IMR-90 (cell line): ENCODE data around the gene SNCA. TPM values are rescaled to one million over a fixed set of nuclear protein-coding genes. Genes with fewer than 3 reads are reported as not detected.

Experiments used
- ATAC-seq: fragments of 200-7000 bp; cut with Tn5 transposase; 2 replicates; pipeline ENCODE4 v1.9.1; 2020; ENCODE audit warnings: low read depth, mild to moderate bottlenecking, moderate library complexity
- BruUV-seq: library from RNA; stranded (reverse); fragments of 400-500 nt; replicated peaks from 2 replicates; lab custom pipeline; 2021; lab: Mats Ljungman, UMichigan
- CTCF ChIA-PET: fragments of 300-600 bp; formaldehyde crosslinking; extraction: SDS; loops from one replicate; lab custom pipeline; 2021; ENCODE audit warnings: antibody characterized with exemption; lab: Yijun Ruan, JAX
- POLR2A ChIA-PET: fragments of 300-600 bp; sonication (Branson Sonifier 250); formaldehyde crosslinking; loops from one replicate; lab custom pipeline; 2022; ENCODE audit warnings: antibody characterized with exemption; ENCODE audit not compliant: unreplicated experiment; lab: Charles Lee
- DNase-seq: peaks from one replicate; pipeline ENCODE4 v3.0.0; 2013
- H2AFZ ChIP-seq: replicated peaks from 2 replicates; pipeline ENCODE3; 2013; ENCODE audit warnings: low read length, mild to moderate bottlenecking; ENCODE audit not compliant: poor library complexity
- H2AK5ac ChIP-seq: 2 replicates; pipeline ENCODE4 v1.6.1; 2013; ENCODE audit warnings: low read depth, low read length, inconsistent platforms
- H2AK9ac ChIP-seq: replicated peaks from 2 replicates; pipeline ENCODE3; 2013; ENCODE audit warnings: mild to moderate bottlenecking, low read depth, low read length, moderate library complexity; ENCODE audit not compliant: poor library complexity
- H2BK120ac ChIP-seq: 2 replicates; pipeline ENCODE4 v1.6.1; 2013; ENCODE audit warnings: low read depth, low read length, inconsistent platforms
- H2BK15ac ChIP-seq: 3 replicates; pipeline ENCODE4 v1.6.1; 2013; ENCODE audit warnings: low read depth, low read length, inconsistent platforms
- H2BK20ac ChIP-seq: 2 replicates; pipeline ENCODE4 v1.6.1; 2013; ENCODE audit warnings: low read depth, mild to moderate bottlenecking, inconsistent platforms, low read length, moderate library complexity
- H2BK5ac ChIP-seq: 2 replicates; pipeline ENCODE4 v1.6.1; 2013; ENCODE audit warnings: mild to moderate bottlenecking, low read depth, low read length, inconsistent platforms; ENCODE audit not compliant: poor library complexity, severe bottlenecking
- H3K14ac ChIP-seq: replicated peaks from 2 replicates; pipeline ENCODE4 v1.6.1; 2013; ENCODE audit warnings: low read depth, low read length, inconsistent platforms
- H3K18ac ChIP-seq: 2 replicates; pipeline ENCODE4 v1.6.1; 2013; ENCODE audit warnings: low read depth, low read length, control low read depth
- H3K23ac ChIP-seq: 2 replicates; pipeline ENCODE4 v1.6.1; 2013; ENCODE audit warnings: low read depth, low read length, inconsistent platforms
- H3K27ac ChIP-seq: 2 replicates; pipeline ENCODE4 v1.5.1; 2013; ENCODE audit warnings: mild to moderate bottlenecking, control low read depth, low read length; ENCODE audit not compliant: insufficient read depth
- H3K27me3 ChIP-seq: 2 replicates; pipeline ENCODE4 v1.6.1; 2013; ENCODE audit warnings: low read length; ENCODE audit not compliant: control insufficient read depth, insufficient read depth
- H3K36me3 ChIP-seq: 2 replicates; pipeline ENCODE4 v1.6.1; 2013; ENCODE audit warnings: low read length, mixed read lengths; ENCODE audit not compliant: control insufficient read depth, insufficient read depth
- H3K4ac ChIP-seq: 2 replicates; pipeline ENCODE4 v1.6.1; 2013; ENCODE audit warnings: low read depth, low read length, inconsistent platforms
- H3K4me1 ChIP-seq: 2 replicates; pipeline ENCODE4 v1.6.1; 2013; ENCODE audit warnings: low read length, mixed read lengths; ENCODE audit not compliant: control insufficient read depth, insufficient read depth
- H3K4me2 ChIP-seq: 2 replicates; pipeline ENCODE4 v1.6.1; 2013; ENCODE audit warnings: low read depth, mild to moderate bottlenecking, control low read depth, low read length, moderate library complexity
- H3K4me3 ChIP-seq: 2 replicates; pipeline ENCODE4 v1.5.1; 2013; ENCODE audit warnings: low read depth, mild to moderate bottlenecking, control low read depth, low read length, moderate library complexity; ENCODE audit not compliant: insufficient read depth
- H3K56ac ChIP-seq: 2 replicates; pipeline ENCODE4 v1.6.1; 2013; ENCODE audit warnings: low read length, inconsistent platforms; ENCODE audit not compliant: insufficient read depth; ENCODE audit errors: extremely low read depth
- H3K79me1 ChIP-seq, 2 experiments: 2 replicates each; pipeline ENCODE4 v1.6.1; 2013; ENCODE audit warnings: low read length in 2 of 2, inconsistent platforms in 1 of 2, low read depth in 1 of 2
- H3K9ac ChIP-seq: 2 replicates; pipeline ENCODE4 v1.6.1; 2013; ENCODE audit warnings: low read depth, low read length, control low read depth
- H3K9me1 ChIP-seq: 2 replicates; pipeline ENCODE4 v1.6.1; 2013; ENCODE audit warnings: low read length, inconsistent platforms; ENCODE audit not compliant: insufficient read depth
- H3K9me3 ChIP-seq: 2 replicates; pipeline ENCODE4 v1.6.1; 2013; ENCODE audit warnings: low read length; ENCODE audit not compliant: control insufficient read depth, insufficient read depth
- H4K20me1 ChIP-seq: 2 replicates; pipeline ENCODE4 v1.6.1; 2013; ENCODE audit warnings: low read length, inconsistent platforms; ENCODE audit not compliant: insufficient read depth
- H4K5ac ChIP-seq: 2 replicates; pipeline ENCODE4 v1.6.1; 2013; ENCODE audit warnings: mild to moderate bottlenecking, low read depth, low read length, control low read depth
- H4K8ac ChIP-seq, 2 experiments: 2 replicates each; pipeline ENCODE4 v1.6.1; 2013; ENCODE audit warnings: low read depth in 2 of 2, low read length in 2 of 2, control low read depth in 1 of 2, inconsistent platforms in 1 of 2
- H4K91ac ChIP-seq: 2 replicates; pipeline ENCODE4 v1.6.1; 2013; ENCODE audit warnings: low read depth, low read length, inconsistent platforms; ENCODE audit not compliant: insufficient read depth
- BHLHE40 ChIP-seq: fragments of 150-350 bp; IDR thresholded peaks from 2 replicates; pipeline ENCODE4 v1.6.1; 2016; ENCODE audit warnings: mild to moderate bottlenecking, low read depth, low read length
- CEBPB ChIP-seq: IDR thresholded peaks from 2 replicates; pipeline ENCODE4 v1.6.1; 2012; ENCODE audit warnings: low read depth, low read length, improper control_type of control experiment
- CHD1 ChIP-seq: IDR thresholded peaks from 2 replicates; pipeline ENCODE4 v1.6.1; 2012; ENCODE audit warnings: low read depth, low read length, improper control_type of control experiment
- MAZ ChIP-seq: IDR thresholded peaks from 2 replicates; pipeline ENCODE4 v1.6.1; 2012; ENCODE audit warnings: low read depth, mild to moderate bottlenecking, low read length, improper control_type of control experiment, moderate library complexity, borderline replicate concordance
- MXI1 ChIP-seq: IDR thresholded peaks from 2 replicates; pipeline ENCODE4 v1.6.1; 2012; ENCODE audit warnings: low read depth, mild to moderate bottlenecking, low read length, moderate library complexity, borderline replicate concordance
- POLR2A ChIP-seq: IDR thresholded peaks from 2 replicates; pipeline ENCODE4 v1.6.1; 2012; ENCODE audit warnings: mild to moderate bottlenecking, low read depth, low read length
- RAD21 ChIP-seq: IDR thresholded peaks from 2 replicates; pipeline ENCODE4 v1.6.1; 2012; ENCODE audit warnings: low read length, improper control_type of control experiment
- SMC3 ChIP-seq: fragments of 150-350 bp; IDR thresholded peaks from 2 replicates; pipeline ENCODE4 v1.6.1; 2016; ENCODE audit warnings: low read depth, mild to moderate bottlenecking, antibody characterized with exemption, low read length, moderate library complexity
- USF2 ChIP-seq: fragments of 150-350 bp; IDR thresholded peaks from 2 replicates; pipeline ENCODE4 v1.6.1; 2017; ENCODE audit warnings: mild to moderate bottlenecking, antibody characterized with exemption, low read length, low read depth
- whole genome bisulfite sequencing, 2 experiments: methylation state at CpG; one replicate each; pipeline versions ENCODE4 v1.1.5 to v1.1.7; 2013; ENCODE audit warnings: missing lambda C conversion rate in 2 of 2; ENCODE audit not compliant: insufficient read length in 1 of 2; ENCODE audit errors: extremely low coverage in 2 of 2; 5-methylcytosine and 5-hydroxymethylcytosine counted together
- dilution Hi-C: fragments of 300-500 bp; cut with HindIII; formaldehyde crosslinking; loops from one replicate; pipeline ENCODE4 v1.14.3; 2018; ENCODE audit warnings: low sequenced_read_pairs; ENCODE audit not compliant: unreplicated experiment
- in situ Hi-C: fragments of 300-500 bp; cut with MboI; formaldehyde crosslinking; loops from 3 replicates; pipeline ENCODE4 v1.14.3; 2019; ENCODE audit warnings: low sequenced_read_pairs, inconsistent platforms, mixed read lengths
- intact Hi-C: fragments of 100-400 bp; cut with micrococcal nuclease; formaldehyde crosslinking; loops from 2 replicates; pipeline ENCODE4 v1.10.0; 2022
- polyA plus RNA-seq, 3 experiments: library from polyadenylated mRNA; depleted of rRNA; stranded (reverse); fragments of >200 nt; gene quantifications; 2 replicates each; pipeline ENCODE4 v1.2.3, GENCODE V29; 2012; ENCODE audit warnings: low replicate concordance in 1 of 3
- total RNA-seq: library from RNA; depleted of rRNA; stranded (reverse); fragments of >200 nt; gene quantifications from 2 replicates; pipeline ENCODE4 v1.2.3, GENCODE V29; 2012
- TF ChIP-seq, protein P1 (sequence below): fragments of 150-350 bp; IDR thresholded peaks from 2 replicates; pipeline ENCODE4 v1.6.1; 2016; ENCODE audit warnings: low read depth, mild to moderate bottlenecking, low read length, moderate library complexity, borderline replicate concordance

The SNCA gene
- total and polyA plus RNA-seq, 2 of the 4 experiments (the other 2 are of a cell fraction): 0.36 to 0.46 TPM

GRCh38 chr4:89805297-89805696 is 31.7 kb downstream of the SNCA start:
- H2AK5ac ChIP-seq: no peak overlapping the region
- no peaks in the 10 kb centered on the region for H3K9me1 ChIP-seq
- no peak overlapping the region for H2AFZ ChIP-seq
- no peaks in the 10 kb centered on the region for H3K79me1 ChIP-seq
- H2BK5ac ChIP-seq: no peak overlapping the region
- no peak overlapping the region for H3K9ac ChIP-seq
- H3K9me3 ChIP-seq: no peaks in the 10 kb centered on the region
- H2BK120ac ChIP-seq: no peak overlapping the region
- H3K23ac ChIP-seq: no peak overlapping the region
- no peak overlapping the region for H3K4me3 ChIP-seq
- peaks cover 2% of the 10 kb centered on the region; the same call in 1 of the 2 replicates for H3K4me1 ChIP-seq
- no peak overlapping the region for H3K27ac ChIP-seq
- no peaks in the 10 kb centered on the region for H3K36me3 ChIP-seq
- no CpG with 5 or more reads among the region's 2 CpGs for WGBS, 2 experiments
- CTCF ChIA-PET: no interaction called here
- H3K4ac ChIP-seq: no peak overlapping the region
- no peak for DNase-seq
- POLR2A ChIA-PET: no interaction called here
- H2BK15ac ChIP-seq: no peak overlapping the region
- no peak overlapping the region for H4K91ac ChIP-seq
- BruUV-seq: no TSS peak
- H4K20me1 ChIP-seq: no peaks in the 10 kb centered on the region
- ATAC-seq: no peak
- H3K4me2 ChIP-seq: no peak overlapping the region
- no peak overlapping the region for H3K56ac ChIP-seq
- H2BK20ac ChIP-seq: no peak overlapping the region
- in situ Hi-C loops (no loop called here), intact Hi-C loops (no loop called here), dilution Hi-C loops (no loop called here)
- H3K27me3 ChIP-seq: no peaks in the 10 kb centered on the region
- H4K5ac ChIP-seq: no peak overlapping the region
- TF ChIP-seq SMC3 (no peak), USF2 (no peak), BHLHE40 (no peak), CHD1 (no peak), MAZ (no peak), CEBPB (no peak), RAD21 (no peak), POLR2A (no peak), MXI1 (no peak)
- TF ChIP-seq, protein P1, sequence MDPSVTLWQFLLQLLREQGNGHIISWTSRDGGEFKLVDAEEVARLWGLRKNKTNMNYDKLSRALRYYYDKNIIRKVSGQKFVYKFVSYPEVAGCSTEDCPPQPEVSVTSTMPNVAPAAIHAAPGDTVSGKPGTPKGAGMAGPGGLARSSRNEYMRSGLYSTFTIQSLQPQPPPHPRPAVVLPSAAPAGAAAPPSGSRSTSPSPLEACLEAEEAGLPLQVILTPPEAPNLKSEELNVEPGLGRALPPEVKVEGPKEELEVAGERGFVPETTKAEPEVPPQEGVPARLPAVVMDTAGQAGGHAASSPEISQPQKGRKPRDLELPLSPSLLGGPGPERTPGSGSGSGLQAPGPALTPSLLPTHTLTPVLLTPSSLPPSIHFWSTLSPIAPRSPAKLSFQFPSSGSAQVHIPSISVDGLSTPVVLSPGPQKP: no peak
- no peak overlapping the region for H3K18ac ChIP-seq
- no peak overlapping the region for H4K8ac ChIP-seq
- H3K14ac ChIP-seq: no peak overlapping the region
- H2AK9ac ChIP-seq: no peak overlapping the region
